Activated CD8-positive, alpha-beta T cell treated with anti-CD3 and anti-CD28 coated beads for 36 hours (primary cell): ENCODE results near the gene RTKN2. TPM values are rescaled to one million over a fixed set of nuclear protein-coding genes. Genes with fewer than 3 reads are reported as not detected.

Source experiments
- ATAC-seq: fragments of 200-7000 bp; cut with Tn5 transposase; one replicate; pipeline ENCODE4 v1.10.0; 2021; ENCODE audit warnings: mild to moderate bottlenecking, moderate library complexity
- CTCF ChIA-PET: fragments of 350-600 bp; sonication (Branson Sonifier 250); formaldehyde crosslinking; loops from one replicate; lab custom pipeline; 2021; ENCODE audit warnings: antibody characterized with exemption; lab: Charles Lee
- POLR2A ChIA-PET: fragments of 350-600 bp; sonication (Branson Sonifier 250); formaldehyde crosslinking; loops from one replicate; lab custom pipeline; 2021; ENCODE audit warnings: antibody characterized with exemption; lab: Charles Lee
- DNase-seq: peaks from one replicate; pipeline ENCODE4 v3.0.0-alpha.2; 2020
- H3K27ac Mint-ChIP-seq: one replicate; pipeline ENCODE4 v1.8.0; 2021; ENCODE audit warnings: mild to moderate bottlenecking, mixed read lengths
- H3K27me3 Mint-ChIP-seq: one replicate; pipeline ENCODE4 v1.8.0; 2021; ENCODE audit warnings: mixed read lengths
- H3K36me3 Mint-ChIP-seq: one replicate; pipeline ENCODE4 v1.8.0; 2021; ENCODE audit warnings: low read depth, mixed read lengths
- H3K4me1 Mint-ChIP-seq: one replicate; pipeline ENCODE4 v1.8.0; 2021; ENCODE audit warnings: low read depth, mixed read lengths
- H3K4me3 Mint-ChIP-seq: one replicate; pipeline ENCODE4 v1.8.0; 2021; ENCODE audit warnings: mild to moderate bottlenecking, moderate library complexity, mixed read lengths
- H3K9me3 Mint-ChIP-seq: one replicate; pipeline ENCODE4 v1.8.0; 2021; ENCODE audit warnings: mixed read lengths
- intact Hi-C: fragments of 100-400 bp; cut with micrococcal nuclease; formaldehyde crosslinking; loops from one replicate; pipeline ENCODE4 v1.10.0; 2022
- total RNA-seq, 2 experiments: library from RNA; stranded (reverse); gene quantifications; one replicate each; pipeline ENCODE4 v1.2.3, GENCODE V29; 2021
- TF ChIP-seq, protein P1 (sequence below): fragments of 200-600 bp; IDR thresholded peaks from one replicate; pipeline ENCODE4 v1.8.0; 2022; ENCODE audit warnings: antibody characterized with exemption, mild to moderate bottlenecking

RTKN2 gene
- total RNA-seq, 2 experiments from 2014 or later: 1.1 to 1.4 TPM

DNA sequence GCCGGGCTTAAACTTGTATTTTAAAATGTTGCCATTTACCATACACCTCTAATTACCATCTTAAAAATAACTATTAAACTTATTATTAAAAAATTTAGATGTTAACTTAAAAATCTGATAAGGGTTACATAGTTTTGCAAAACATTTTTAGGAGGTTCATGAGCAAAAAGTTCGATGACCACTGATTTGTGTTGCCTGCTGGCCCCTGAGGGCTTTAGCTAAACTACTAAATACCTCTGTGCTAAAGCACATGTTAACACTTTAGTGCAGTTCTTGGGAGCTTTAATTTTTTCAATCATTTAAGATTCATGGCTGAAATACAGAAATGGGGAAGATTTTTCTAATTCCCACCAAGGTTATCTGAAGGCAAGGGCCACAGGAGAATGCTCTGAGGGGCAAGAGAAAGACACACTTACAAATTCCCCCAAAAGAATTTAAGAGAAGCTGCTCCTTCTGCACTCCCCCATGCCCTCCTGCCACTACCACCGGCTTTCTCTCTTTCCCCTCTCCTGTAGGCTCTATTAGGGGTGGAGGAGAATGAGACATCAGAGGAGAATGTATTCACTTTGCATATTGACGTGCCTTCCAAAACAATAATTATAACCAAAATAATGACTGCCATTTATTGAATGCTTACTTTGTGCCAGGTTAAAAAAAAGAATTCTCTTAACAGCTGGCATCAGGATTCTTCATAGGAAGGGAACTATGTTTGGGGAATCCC lies 106.2 kb downstream of the RTKN2 start:
- Mint-ChIP-seq H3K36me3 (no peaks in the 10 kb centered on the region), H3K4me3 (no peak overlapping the region), H3K4me1 (peaks cover 17% of the 10 kb centered on the region), H3K27me3 (no peaks in the 10 kb centered on the region), H3K27ac (no peak overlapping the region), H3K9me3 (no peaks in the 10 kb centered on the region)
- no peak for DNase-seq
- ATAC-seq: no peak
- ChIA-PET CTCF (interaction anchor here (0.8 to 1.9 kb wide), 3 partner anchors 21 to 83 kb away, joined by 3 to 4 read pairs (median 4); no protein-coding TSS in a partner anchor), POLR2A (no interaction called here)
- intact Hi-C loops: no loop called here
- TF ChIP-seq, protein P1, sequence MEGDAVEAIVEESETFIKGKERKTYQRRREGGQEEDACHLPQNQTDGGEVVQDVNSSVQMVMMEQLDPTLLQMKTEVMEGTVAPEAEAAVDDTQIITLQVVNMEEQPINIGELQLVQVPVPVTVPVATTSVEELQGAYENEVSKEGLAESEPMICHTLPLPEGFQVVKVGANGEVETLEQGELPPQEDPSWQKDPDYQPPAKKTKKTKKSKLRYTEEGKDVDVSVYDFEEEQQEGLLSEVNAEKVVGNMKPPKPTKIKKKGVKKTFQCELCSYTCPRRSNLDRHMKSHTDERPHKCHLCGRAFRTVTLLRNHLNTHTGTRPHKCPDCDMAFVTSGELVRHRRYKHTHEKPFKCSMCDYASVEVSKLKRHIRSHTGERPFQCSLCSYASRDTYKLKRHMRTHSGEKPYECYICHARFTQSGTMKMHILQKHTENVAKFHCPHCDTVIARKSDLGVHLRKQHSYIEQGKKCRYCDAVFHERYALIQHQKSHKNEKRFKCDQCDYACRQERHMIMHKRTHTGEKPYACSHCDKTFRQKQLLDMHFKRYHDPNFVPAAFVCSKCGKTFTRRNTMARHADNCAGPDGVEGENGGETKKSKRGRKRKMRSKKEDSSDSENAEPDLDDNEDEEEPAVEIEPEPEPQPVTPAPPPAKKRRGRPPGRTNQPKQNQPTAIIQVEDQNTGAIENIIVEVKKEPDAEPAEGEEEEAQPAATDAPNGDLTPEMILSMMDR: no peak

DNA sequence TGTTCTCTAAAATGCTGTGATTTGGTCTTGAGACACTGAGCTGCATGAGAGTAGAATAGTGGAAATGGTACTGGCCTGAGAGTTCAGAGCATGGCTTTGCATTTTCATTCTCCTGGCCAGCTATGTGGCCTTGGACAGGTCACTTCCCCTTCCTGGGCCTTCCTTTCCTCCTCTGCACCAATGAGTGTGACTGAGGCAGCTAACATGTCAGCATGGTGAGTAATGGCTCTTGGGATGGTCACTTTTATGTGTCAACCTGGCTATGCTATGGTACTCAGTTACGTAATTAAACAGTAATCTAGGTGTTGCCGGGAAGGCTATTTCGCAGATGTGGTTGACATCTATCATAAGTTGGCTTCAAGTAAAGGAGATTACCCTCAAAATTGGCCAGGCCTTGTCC lies 109.3 kb downstream of the RTKN2 start:
- ChIA-PET CTCF (no interaction called here), POLR2A (no interaction called here)
- Mint-ChIP-seq H3K27me3 (no peaks in the 10 kb centered on the region), H3K36me3 (no peaks in the 10 kb centered on the region), H3K4me3 (no peak overlapping the region), H3K4me1 (peaks cover 8% of the 10 kb centered on the region), H3K27ac (no peak overlapping the region), H3K9me3 (no peaks in the 10 kb centered on the region)
- ATAC-seq: no peak
- no peak for DNase-seq
- TF ChIP-seq, protein P1: no peak
- intact Hi-C loops: no loop called here

DNA sequence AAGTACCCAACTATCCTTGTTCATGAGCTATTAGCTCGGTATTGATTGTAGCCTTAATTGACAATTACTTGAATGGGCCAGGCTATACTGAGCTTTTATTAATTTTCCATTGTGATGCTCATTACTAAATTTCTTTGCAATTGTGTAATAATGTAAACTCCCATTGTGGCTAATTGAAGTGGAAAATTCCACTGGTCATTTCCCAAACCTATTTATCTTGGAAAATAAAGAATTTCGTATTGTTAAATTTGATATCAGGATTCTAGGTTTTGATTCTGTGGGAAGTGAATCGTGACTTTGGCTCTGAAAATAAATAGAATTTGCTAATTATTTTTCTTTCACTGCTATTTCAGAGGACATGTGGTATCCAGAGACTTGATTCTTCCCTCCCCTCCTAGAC lies 111.0 kb downstream of the RTKN2 start:
- Mint-ChIP-seq H3K4me3 (no peak overlapping the region), H3K27me3 (no peaks in the 10 kb centered on the region), H3K36me3 (no peaks in the 10 kb centered on the region), H3K4me1 (peaks cover 8% of the 10 kb centered on the region), H3K9me3 (no peaks in the 10 kb centered on the region), H3K27ac (no peak overlapping the region)
- intact Hi-C loops: no loop called here
- CTCF ChIA-PET: interaction anchor here (0.8 to 1.3 kb wide), 3 partner anchors 20 to 26 kb away, joined by 3 to 5 read pairs (median 3); no protein-coding TSS in a partner anchor
- TF ChIP-seq, protein P1: no peak
- ATAC-seq (no peak), DNase-seq (no peak)
- POLR2A ChIA-PET: no interaction called here

DNA sequence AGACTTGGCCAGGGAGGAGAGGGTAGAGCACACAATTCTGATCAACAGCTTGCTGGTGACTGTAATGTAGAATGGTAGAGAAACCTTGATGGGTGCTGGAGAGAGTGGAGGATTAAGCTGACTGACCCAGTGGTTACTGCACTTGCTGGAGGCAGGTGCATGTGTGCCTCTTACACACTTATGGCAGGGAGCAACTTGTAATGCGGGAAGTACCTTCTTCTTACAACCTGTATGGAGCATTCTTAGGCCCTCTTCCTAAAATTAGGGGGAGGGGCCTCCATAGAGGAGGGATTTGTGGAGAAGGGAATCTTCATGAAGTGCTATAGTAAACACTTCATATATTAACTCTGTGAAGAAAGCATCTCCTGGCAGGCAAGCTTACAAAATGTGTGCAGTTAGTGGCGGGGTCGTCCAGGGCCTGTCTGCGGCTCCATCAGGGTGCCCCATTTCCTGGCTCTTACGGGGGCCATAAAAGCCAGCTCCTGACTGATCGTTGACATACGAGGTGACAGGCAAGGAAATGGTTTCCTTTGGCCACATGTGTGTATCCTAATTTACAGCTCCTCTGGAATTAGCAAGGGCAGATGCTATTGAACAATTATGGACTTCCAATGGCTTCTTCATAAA lies 113.5 kb downstream of the RTKN2 start:
- Mint-ChIP-seq H3K27me3 (no peaks in the 10 kb centered on the region), H3K36me3 (no peaks in the 10 kb centered on the region), H3K9me3 (peaks cover 11% of the 10 kb centered on the region), H3K4me3 (no peak overlapping the region), H3K27ac (no peak overlapping the region), H3K4me1 (peaks cover 2% of the 10 kb centered on the region)
- TF ChIP-seq, protein P1: no peak
- no peak for DNase-seq
- ATAC-seq: no peak
- POLR2A ChIA-PET: interaction anchor here (2.6 kb wide), 1 partner anchor 10 kb away, joined by 9 read pairs; no protein-coding TSS in a partner anchor
- intact Hi-C loops: no loop called here
- CTCF ChIA-PET: interaction anchor here (1.0 kb wide), 1 partner anchor 93 kb away, joined by 3 read pairs; no protein-coding TSS in a partner anchor

DNA sequence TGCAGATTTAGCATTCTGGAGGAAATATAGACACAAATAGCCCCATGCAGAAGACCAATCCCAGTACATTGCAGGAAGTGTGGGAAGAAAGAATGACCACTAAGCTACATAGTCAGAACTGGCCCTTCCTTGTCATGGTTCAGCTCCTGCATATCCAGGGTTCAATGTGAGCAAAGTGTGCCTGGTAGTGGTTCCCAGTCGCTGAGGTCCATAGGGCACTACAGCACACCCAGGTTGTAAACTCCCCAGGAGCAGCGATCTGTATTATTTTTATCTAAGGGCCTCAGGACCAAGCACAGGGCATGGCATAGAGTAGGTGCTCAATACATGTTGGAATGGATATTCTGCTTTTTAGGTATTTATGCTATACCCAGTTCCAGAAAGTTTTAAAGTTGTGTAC lies 114.4 kb downstream of the RTKN2 start:
- intact Hi-C loops: no loop called here
- TF ChIP-seq, protein P1: no peak
- no peak for ATAC-seq
- no peaks in the 10 kb centered on the region for H3K27me3 Mint-ChIP-seq
- ChIA-PET CTCF (interaction anchor here (1.5 kb wide), 1 partner anchor 90 kb away, joined by 4 read pairs; no protein-coding TSS in a partner anchor), POLR2A (interaction anchor here (0.7 to 2.6 kb wide), 2 partner anchors 9 to 28 kb away, joined by 3 to 9 read pairs; no protein-coding TSS in a partner anchor)
- peaks cover under 1% of the 10 kb centered on the region for H3K4me1 Mint-ChIP-seq
- H3K4me3 Mint-ChIP-seq: no peak overlapping the region
- DNase-seq: no peak
- no peak overlapping the region for H3K27ac Mint-ChIP-seq
- peaks cover 11% of the 10 kb centered on the region for H3K9me3 Mint-ChIP-seq
- H3K36me3 Mint-ChIP-seq: no peaks in the 10 kb centered on the region
